Loucy (cell line): ENCODE results near the gene FSTL4.

Experiments used
- EZH2phosphoT487 ChIP-seq: fragments of 200-600 bp; IDR thresholded peaks from 2 replicates; pipeline ENCODE4 v1.6.1; 2018; ENCODE audit warnings: antibody characterized with exemption, mild to moderate bottlenecking, moderate library complexity, borderline replicate concordance
- TF ChIP-seq, protein P1 (sequence below): fragments of 200-600 bp; sonication (generic); conservative IDR thresholded peaks from 2 replicates; pipeline ENCODE4 v1.5.1; 2014; ENCODE audit warnings: mild to moderate bottlenecking, antibody characterized with exemption, low read length

DNA sequence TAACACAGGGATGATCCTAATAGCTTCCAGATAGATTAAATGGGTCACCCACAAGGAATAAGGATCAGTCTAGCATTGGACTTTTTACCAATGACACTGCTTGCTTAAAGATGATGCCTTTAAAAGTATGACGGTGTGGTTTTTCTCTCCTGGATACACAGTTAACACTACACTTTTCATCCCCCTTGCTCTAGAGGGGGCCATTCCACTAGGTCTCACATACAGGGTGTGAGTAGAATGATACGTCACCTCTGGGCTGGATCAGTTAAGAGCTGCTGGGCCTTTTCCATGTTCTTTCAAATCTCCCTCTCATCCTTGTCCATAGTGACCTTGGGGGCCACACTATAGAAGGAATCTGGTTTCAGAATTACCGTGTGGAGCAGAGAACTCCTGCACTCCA, 140.6 kb downstream of the FSTL4 start:
- TF ChIP-seq EZH2phosphoT487 = no peak
- TF ChIP-seq, protein P1, sequence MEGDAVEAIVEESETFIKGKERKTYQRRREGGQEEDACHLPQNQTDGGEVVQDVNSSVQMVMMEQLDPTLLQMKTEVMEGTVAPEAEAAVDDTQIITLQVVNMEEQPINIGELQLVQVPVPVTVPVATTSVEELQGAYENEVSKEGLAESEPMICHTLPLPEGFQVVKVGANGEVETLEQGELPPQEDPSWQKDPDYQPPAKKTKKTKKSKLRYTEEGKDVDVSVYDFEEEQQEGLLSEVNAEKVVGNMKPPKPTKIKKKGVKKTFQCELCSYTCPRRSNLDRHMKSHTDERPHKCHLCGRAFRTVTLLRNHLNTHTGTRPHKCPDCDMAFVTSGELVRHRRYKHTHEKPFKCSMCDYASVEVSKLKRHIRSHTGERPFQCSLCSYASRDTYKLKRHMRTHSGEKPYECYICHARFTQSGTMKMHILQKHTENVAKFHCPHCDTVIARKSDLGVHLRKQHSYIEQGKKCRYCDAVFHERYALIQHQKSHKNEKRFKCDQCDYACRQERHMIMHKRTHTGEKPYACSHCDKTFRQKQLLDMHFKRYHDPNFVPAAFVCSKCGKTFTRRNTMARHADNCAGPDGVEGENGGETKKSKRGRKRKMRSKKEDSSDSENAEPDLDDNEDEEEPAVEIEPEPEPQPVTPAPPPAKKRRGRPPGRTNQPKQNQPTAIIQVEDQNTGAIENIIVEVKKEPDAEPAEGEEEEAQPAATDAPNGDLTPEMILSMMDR = no peak
